Measurements from ENCODE around the gene PRCC.

- TF ChIP-seq, protein P1, sequence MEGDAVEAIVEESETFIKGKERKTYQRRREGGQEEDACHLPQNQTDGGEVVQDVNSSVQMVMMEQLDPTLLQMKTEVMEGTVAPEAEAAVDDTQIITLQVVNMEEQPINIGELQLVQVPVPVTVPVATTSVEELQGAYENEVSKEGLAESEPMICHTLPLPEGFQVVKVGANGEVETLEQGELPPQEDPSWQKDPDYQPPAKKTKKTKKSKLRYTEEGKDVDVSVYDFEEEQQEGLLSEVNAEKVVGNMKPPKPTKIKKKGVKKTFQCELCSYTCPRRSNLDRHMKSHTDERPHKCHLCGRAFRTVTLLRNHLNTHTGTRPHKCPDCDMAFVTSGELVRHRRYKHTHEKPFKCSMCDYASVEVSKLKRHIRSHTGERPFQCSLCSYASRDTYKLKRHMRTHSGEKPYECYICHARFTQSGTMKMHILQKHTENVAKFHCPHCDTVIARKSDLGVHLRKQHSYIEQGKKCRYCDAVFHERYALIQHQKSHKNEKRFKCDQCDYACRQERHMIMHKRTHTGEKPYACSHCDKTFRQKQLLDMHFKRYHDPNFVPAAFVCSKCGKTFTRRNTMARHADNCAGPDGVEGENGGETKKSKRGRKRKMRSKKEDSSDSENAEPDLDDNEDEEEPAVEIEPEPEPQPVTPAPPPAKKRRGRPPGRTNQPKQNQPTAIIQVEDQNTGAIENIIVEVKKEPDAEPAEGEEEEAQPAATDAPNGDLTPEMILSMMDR (IDR thresholded peaks at IDR 0.05; ENCODE audit: low read length): no peak
- TF ChIP-seq EZH2 (IDR thresholded peaks at IDR 0.05; ENCODE audit: borderline replicate concordance, low read length): no peak
These were observed 24.5 kb upstream of the PRCC start for GRCh38 chr1:156742801-156743200.
